HK-2 (cell line): ENCODE measurements around the gene COL5A1.

ENCODE experiments used
- DNase-seq: peaks from one replicate; pipeline ENCODE4 v3.0.0-alpha.2; 2018; ENCODE audit not compliant: unreplicated experiment

Gene COL5A1

DNA sequence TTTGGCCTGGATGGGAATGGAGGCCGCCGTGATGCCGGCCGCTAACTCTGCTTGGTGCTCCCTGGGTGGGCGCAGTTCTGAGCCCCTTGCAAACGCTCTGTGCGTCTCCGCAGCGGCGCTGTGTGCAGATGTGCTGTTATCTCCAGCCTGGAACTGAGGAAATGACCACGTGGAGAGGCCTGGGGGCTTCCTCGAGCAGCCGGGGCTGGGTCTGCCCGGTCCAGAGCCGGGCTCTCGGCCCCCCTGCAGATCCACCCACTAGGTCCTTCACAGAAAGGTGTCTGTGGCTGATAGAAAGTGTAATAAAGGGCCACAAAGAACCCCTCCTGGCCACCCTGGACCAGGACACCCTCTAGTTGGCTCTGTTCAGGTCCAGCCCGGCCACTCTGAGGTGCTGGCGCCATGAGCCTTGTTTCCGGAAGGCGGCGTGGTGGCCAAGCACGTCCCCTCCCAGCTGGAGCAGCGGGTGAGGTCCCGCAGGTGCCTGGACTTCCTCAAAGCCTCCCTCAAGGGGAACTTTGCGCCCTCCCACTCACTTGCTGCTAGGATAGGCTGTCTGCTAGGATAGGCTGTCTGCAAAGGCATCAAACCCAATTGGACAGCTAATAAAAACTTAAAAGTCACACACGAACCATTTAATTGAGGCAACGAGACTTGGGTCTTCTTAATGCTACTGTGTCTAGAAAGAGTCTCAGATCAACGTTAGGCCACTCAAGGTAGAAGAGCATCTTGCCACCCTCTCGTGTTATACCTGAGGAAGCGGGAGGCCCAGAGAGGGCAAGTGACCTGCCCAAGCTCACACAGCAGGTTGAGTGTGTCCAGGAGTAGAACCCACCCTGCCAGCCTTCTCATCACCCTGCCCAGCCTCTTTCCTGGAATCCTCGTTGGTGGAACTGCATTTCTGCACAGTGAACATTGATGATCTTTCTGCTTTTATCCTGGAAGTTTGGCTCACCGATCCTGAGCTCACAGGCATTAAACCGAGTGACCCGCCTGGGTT is 129.7 kb downstream of the COL5A1 start:
- DNase-seq: no peak

DNA sequence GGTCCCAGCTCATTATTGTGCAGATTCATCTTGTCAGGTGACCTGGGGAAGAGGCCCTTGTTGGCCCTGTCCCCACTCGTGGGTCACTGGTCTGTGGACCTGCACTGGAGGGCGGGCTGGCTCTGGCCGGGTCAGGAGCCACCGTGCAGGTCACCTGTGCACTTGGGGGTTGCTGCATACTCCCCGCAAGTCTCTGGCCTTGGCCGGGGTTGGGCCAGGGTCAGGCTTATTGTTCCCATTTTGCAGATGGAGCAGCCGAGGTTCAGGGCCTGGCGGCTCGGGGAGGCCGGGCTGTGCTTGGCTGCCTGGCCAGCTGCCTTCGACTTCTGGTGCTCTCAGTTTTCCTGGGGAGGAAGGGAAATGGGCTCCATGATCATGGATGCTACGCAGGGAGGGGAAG is 130.7 kb downstream of the COL5A1 start:
- DNase-seq: no peak

GRCh38 chr9:134773842-134774241 is 132.2 kb downstream of the COL5A1 start:
- no peak for DNase-seq

DNA sequence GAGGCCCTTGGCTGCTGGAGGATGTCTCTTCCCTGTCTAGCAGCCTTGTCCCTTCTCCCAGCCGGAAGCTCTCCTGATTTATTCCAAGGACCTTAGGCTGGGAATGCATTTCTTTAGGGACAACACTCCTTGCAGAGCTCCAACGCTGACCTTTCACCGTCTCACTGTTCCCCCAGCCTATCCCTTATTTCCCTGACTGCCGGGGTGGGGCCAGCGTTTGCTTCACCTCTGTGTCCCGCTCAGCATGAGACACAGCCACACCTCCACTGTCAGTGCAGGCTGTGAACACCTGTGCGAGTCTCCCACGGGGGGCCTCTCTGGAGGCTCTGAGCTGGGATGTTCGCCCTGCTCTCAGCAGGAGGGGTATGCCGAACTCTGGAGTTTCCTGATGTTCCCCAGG is 132.8 kb downstream of the COL5A1 start:
- DNase-seq: no peak

- no peak for DNase-seq
Measured at GRCh38 chr9:134775081-134775951, 133.7 kb downstream of the COL5A1 start.

GRCh38 chr9:134776080-134776796 is 134.6 kb downstream of the COL5A1 start:
- DNase-seq: no peak

GRCh38 chr9:134777153-134777552 is 135.6 kb downstream of the COL5A1 start:
- no peak for DNase-seq

DNA sequence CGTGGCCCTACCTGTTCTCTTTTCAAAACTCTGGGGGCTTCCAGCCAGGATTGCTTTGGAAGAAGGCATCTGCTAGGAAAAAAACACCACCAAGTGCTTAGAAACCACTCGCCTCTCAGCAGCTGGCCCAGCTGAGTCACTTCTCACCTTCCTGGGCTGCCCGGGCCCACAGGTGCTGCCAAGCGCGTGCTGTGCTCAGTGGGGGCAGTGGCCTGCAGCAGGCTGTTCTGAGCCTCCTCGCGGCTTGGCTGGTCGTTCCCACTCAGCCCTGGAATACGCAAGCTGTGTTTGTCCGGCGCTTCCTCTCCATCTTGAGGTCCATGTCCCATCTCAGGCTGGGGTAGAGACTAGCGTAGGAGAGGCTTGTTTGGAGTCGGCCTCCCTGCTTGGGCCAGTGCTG is 136.6 kb downstream of the COL5A1 start:
- DNase-seq: no peak

DNA sequence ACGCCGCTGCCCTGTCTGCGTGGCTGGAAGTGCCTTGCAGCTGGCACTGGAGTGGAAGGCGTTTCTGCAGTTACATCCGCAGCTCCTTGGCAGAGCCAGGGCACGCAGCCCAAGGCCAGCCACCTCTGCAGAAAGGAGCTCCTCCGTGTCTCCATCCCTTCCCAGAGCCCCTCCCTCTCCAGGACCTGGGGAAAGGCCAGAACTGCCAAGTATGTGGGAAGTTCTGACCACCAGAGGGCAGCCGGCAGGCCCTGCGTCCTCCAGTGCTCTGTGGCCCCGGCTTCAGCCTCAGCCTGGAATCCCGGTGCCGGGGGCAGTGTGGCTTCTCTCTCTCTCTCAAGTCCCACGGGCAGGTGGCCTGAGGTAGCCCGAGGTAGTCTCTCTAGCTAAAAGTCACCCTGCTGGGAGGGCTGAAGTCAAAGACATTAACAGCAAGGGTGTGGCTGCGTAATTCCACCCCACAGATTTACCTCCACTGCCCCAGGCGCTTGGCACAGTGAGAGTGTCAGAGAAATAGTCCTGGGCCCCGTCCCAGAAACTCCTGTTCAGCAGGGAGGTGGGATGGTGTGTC is 137.3 kb downstream of the COL5A1 start:
- peak; percentile 40 for DNase-seq

DNA sequence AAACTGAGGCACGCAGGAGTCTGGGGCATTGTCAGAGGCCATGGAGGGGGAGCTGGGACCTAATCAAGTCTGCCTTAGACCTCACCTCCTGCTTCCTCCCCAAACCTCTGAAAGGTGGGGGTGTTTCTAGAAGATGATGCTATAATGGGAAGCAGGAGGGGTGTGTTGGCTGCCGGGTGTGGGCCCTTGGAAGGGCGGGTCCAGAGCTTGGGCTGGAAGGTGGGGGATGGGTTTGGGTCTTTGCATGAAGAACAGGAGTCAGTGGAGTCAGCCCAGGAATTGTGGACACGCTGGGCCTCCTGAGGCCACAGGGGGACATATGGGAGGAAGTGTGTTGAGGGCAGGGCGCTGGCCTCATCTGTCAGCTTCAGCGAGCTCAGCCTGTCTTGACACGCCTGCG is 138.0 kb downstream of the COL5A1 start:
- DNase-seq: no peak

- DNase-seq: no peak
Measured at GRCh38 chr9:134781591-134782302, 140.1 kb downstream of the COL5A1 start.

DNA sequence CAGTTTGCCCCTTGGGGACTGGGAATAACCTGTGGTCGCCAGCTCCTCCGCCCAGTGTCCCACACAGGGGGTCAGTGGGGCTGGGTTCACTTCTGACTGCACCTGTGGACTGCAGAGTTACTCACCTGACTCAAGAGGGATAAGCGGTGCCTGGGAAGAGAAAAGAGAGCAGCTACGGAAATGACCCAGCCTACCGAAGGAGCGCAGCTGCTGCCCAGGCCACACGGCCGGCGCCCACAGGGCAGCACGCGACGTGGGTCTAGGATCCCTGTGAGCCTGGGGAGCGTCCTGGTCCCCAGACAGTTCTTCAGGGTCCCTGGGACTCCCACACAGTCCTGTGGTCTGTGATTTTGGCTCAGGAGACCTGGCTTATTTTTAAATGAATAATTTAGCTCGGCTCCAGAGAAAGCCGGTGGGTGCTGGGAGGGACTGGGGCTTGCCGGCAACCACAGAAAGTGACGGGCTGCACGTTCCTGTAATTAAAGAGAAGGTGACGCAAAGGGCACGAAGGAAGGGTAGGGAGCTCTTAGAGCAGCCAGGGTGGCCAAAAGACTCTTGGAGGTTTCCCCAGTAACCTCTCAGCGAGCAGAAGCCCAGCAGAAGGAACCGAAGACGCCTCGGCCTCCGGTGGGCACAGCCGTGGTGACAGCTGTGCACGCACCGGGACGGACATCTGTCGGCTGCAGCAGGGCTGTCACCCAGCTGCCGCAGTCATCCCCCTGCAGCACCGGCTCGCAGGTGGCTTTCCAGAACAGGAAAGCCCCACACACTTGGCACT is 141.5 kb downstream of the COL5A1 start:
- no peak for DNase-seq

DNA sequence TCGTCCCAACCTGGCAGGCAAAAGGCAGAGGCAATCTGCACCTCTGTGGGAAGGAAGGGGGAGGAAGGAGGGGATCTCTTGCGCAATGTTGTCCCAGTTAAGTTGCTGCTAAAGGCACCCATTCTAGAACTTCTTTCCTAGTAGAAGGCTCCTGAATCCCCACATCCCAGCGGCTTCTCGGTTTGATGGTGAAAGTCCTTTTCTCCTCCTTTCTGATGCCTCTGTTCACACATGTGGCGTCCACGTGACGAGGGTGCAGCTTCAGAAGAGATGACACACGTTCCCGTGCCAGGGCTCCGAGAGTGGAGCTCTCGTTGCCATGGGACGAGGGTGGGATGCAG is 142.1 kb downstream of the COL5A1 start:
- DNase-seq: no peak

GRCh38 chr9:134784577-134785305 is 143.1 kb downstream of the COL5A1 start:
- DNase-seq: no peak

- no peak for DNase-seq
Measured at GRCh38 chr9:134785325-134786108, 143.9 kb downstream of the COL5A1 start.

DNA sequence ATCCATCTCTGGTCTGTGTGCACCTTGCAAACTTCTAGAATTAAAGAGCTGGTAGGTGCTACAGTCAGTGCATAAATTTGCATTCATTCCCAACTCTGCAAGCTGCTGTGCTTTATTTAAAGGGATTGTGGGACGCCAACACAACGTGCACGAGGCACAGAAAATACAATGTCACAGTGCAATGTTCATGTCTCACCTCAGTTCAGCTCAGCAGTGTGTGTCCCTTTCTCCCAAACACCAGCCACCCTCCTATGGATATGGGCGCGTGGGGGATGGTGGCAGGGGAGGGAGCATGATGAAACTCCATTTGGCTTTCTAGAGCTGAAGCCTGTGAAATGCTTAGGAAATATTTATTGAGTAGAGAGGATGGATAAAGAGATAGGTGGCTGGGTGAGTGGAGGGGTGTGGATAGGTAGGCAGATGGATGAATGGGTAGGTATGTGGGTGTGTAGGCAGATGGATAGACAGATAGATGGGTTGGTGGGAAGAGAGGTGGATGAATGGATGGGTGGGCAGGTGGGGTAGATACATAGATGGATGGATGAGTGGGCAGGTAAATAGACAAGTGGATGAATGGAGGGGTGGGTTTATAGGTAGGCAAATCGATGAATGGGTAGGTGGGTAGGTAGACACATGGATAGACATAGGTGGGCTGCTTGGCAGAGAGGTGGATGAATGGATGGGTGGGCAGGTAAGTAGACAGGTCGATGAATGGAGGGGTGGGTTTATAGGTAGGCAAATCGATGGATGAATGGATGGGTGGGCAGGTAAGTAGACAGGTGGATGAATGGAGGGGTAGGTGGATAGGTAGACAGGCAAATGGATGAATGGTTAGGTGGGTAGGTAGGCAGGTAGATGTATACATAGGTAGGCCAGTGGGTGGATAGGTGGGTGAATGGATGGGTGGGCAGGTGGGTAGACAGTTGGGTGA is 146.3 kb downstream of the COL5A1 start:
- DNase-seq: no peak

- no peak for DNase-seq
Measured at GRCh38 chr9:134789168-134789567, 147.6 kb downstream of the COL5A1 start.

DNA sequence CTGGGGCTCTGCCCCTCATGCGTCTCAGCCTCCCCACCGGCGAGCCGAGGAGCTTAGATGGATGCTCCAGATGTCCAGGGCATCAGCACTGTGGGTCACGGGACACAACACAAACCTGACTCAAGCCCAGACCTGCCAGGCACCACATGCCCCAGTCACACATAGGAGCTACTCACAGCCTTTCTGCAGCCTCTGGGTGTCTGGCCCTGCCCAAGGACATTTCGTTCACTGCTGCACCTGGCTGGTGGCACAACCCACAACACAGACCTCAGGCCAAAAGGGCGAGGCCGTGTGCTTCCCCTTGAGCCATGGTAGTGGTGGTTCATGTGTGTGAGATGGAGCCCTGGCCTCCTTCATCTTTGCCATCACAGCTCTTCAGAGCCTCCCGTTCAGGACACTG is 149.4 kb downstream of the COL5A1 start:
- DNase-seq: no peak
